ENCODE results near the gene NUDT6. TPM values are rescaled to one million over a fixed set of nuclear protein-coding genes. Genes with fewer than 3 reads are reported as not detected.

Gene NUDT6
- total RNA-seq, 1 experiment from 2014 or later: 9.0 TPM

GRCh38 chr4:122911588-122911987 is 10.8 kb downstream of the NUDT6 start (continued):
- TF ChIP-seq RAD21 (IDR thresholded peaks at IDR 0.05; ENCODE audit: low read depth): no peak
- TF ChIP-seq SP1 (IDR thresholded peaks at IDR 0.05; ENCODE audit: low read depth): no peak
- no peak for TF ChIP-seq ZFX (IDR thresholded peaks at IDR 0.05)

GRCh38 chr4:122909683-122910082 is 12.7 kb downstream of the NUDT6 start:
- ChIA-PET CTCF (no interaction called here), RAD21 (ENCODE audit: low non-redundant PET in 1 of 2, low total read pairs in 2 of 2, uncharacterized antibody in 2 of 2, unreplicated experiment in 2 of 2) (no interaction called here), POLR2A (no interaction called here)
- BruUV-seq (replicated peaks): no TSS peak
- no peaks in the 10 kb centered on the region for H3K9me3 ChIP-seq (ENCODE audit: control insufficient read depth in 1 of 2, insufficient read depth in 1 of 2, low read depth in 1 of 2, low read length in 2 of 2)
- no peak overlapping the region for H3K4me3 ChIP-seq (replicated peaks in 1 of 2; ENCODE audit: low read depth in 1 of 2, low read length in 2 of 2)
- ATAC-seq: no peak
- no peak overlapping the region for H2AFZ ChIP-seq (ENCODE audit: low read depth, low read length, poor library complexity, severe bottlenecking)
- H3K36me3 ChIP-seq (ENCODE audit: control insufficient read depth in 1 of 2, insufficient read depth in 2 of 2, low read length in 2 of 2): no peaks in the 10 kb centered on the region
- no peak overlapping the region for H3K4me2 ChIP-seq (ENCODE audit: low read length)
- intact Hi-C loops (cut with micrococcal nuclease): no loop called here
- H4K20me1 ChIP-seq (ENCODE audit: insufficient read depth): no peaks in the 10 kb centered on the region
- TF ChIP-seq CBX3 (IDR thresholded peaks at IDR 0.05; ENCODE audit: low read depth) (no peak), TCF7L2 (IDR thresholded peaks at IDR 0.05; ENCODE audit: borderline replicate concordance, extremely low read depth, insufficient read depth, insufficient read length) (no peak), ZFX (IDR thresholded peaks at IDR 0.05) (no peak), MAX (IDR thresholded peaks at IDR 0.05) (no peak)
- no peak overlapping the region for H3K27ac ChIP-seq (ENCODE audit: low read depth, low read length)
- H3K4me1 ChIP-seq (ENCODE audit: control insufficient read depth in 1 of 2, insufficient read depth in 2 of 2, low read length in 2 of 2): peaks cover 4 to 6% of the 10 kb centered on the region in 2 experiments; a peak in 3 of 4 replicates
- no peaks in the 10 kb centered on the region for H3K79me2 ChIP-seq (ENCODE audit: insufficient read depth, low read length)
- H3K9ac ChIP-seq (ENCODE audit: low read length): no peak overlapping the region
- no peaks in the 10 kb centered on the region for H3K9me2 ChIP-seq (ENCODE audit: insufficient read depth)
- DNase-seq (ENCODE audit: low read depth, low spot score): no peak
- H3K27me3 ChIP-seq (ENCODE audit: insufficient read depth, low read length): no peaks in the 10 kb centered on the region

- Histone ChIP-seq H3K4me2 (ENCODE audit: low read length) (no peak overlapping the region), H4K20me1 (ENCODE audit: insufficient read depth) (no peaks in the 10 kb centered on the region), H3K9me3 (ENCODE audit: control insufficient read depth in 1 of 2, insufficient read depth in 1 of 2, low read depth in 1 of 2, low read length in 2 of 2) (no peaks in the 10 kb centered on the region), H2AFZ (ENCODE audit: low read depth, low read length, poor library complexity, severe bottlenecking) (no peak overlapping the region), H3K9ac (ENCODE audit: low read length) (no peak overlapping the region), H3K27me3 (ENCODE audit: insufficient read depth, low read length) (no peaks in the 10 kb centered on the region), H3K4me3 (replicated peaks in 1 of 2; ENCODE audit: low read depth in 1 of 2, low read length in 2 of 2) (no peak overlapping the region), H3K79me2 (ENCODE audit: insufficient read depth, low read length) (no peaks in the 10 kb centered on the region), H3K36me3 (ENCODE audit: control insufficient read depth in 1 of 2, insufficient read depth in 2 of 2, low read length in 2 of 2) (no peaks in the 10 kb centered on the region), H3K4me1 (ENCODE audit: control insufficient read depth in 1 of 2, insufficient read depth in 2 of 2, low read length in 2 of 2) (peaks cover 2 to 5% of the 10 kb centered on the region in 2 experiments; a peak in 3 of 4 replicates), H3K9me2 (ENCODE audit: insufficient read depth) (no peaks in the 10 kb centered on the region), H3K27ac (ENCODE audit: low read depth, low read length) (no peak overlapping the region)
- no TSS peak for BruUV-seq (replicated peaks)
- POLR2A ChIA-PET: no interaction called here
- intact Hi-C loops (cut with micrococcal nuclease): no loop called here
- TF ChIP-seq JUND (IDR thresholded peaks at IDR 0.05): no peak
- no peak for TF ChIP-seq ZNF274 (IDR thresholded peaks at IDR 0.05; ENCODE audit: low read depth, low read length)
- no peak for TF ChIP-seq SIN3A (IDR thresholded peaks at IDR 0.05; ENCODE audit: low read depth)
- no peak for TF ChIP-seq EGR1 (IDR thresholded peaks at IDR 0.05; ENCODE audit: low read depth)
- TF ChIP-seq CBX3 (IDR thresholded peaks at IDR 0.05; ENCODE audit: low read depth): no peak
- TF ChIP-seq ZFX (IDR thresholded peaks at IDR 0.05): no peak
- TF ChIP-seq YY1 (IDR thresholded peaks at IDR 0.05; ENCODE audit: extremely low read depth, insufficient replicate concordance, low read depth, low read length): no peak
- no peak for TF ChIP-seq ELF1 (IDR thresholded peaks at IDR 0.05; ENCODE audit: borderline replicate concordance, low read depth)
- TF ChIP-seq RAD21 (IDR thresholded peaks at IDR 0.05; ENCODE audit: low read depth): no peak
- CTCF ChIA-PET: no interaction called here
- RAD21 ChIA-PET (ENCODE audit: low non-redundant PET in 1 of 2, low total read pairs in 2 of 2, uncharacterized antibody in 2 of 2, unreplicated experiment in 2 of 2): no interaction called here
- DNase-seq (ENCODE audit: low read depth, low spot score): no peak
- no peak for ATAC-seq
These were observed 14.2 kb downstream of the NUDT6 start for GRCh38 chr4:122908223-122908622.
